SHP77 treated with DMSO at 0.1 percent for 48 hours (cell line): Measurements from ENCODE around the gene TMPRSS9.
"Not testable (repeated sequence)": the region's sequence is repeated elsewhere in the genome, so short reads cannot be mapped to it uniquely, and the experiment has no call there.

Source experiments
- DNase-seq: peaks from one replicate; lab custom pipeline; 2025; lab: John Stamatoyannopoulos, UW

Gene TMPRSS9

GRCh38 chr19:2342656-2343288, 17.3 kb upstream of the TMPRSS9 start:
- DNase-seq, result no peak

GRCh38 chr19:2343289-2343982, 16.6 kb upstream of the TMPRSS9 start:
- DNase-seq, result no peak

DNA sequence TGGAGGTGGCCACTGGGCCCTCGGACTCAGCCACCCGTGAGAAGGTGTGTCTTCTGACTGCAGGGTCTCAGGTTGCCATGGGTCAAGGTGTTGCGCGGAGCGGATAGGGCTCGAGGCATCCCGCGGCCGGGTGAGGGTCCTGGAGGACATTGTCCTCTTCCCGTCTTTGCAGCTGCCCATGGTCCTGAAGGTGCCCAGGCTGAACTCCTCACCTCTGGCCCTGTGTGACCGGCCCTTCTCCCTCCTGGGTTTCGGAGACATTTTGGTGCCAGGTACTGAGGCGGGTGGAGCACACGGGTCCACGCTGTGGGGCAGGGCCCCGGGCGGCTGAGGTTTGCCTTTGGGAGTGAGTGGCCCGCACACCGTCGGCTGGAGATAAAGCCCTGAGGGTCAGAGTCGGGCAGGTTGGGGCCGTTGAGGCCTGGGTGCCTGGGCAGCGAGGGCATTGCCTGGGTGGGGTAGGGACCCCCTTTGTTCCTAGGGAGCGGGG, 15.6 kb upstream of the TMPRSS9 start:
- no peak for DNase-seq

GRCh38 chr19:2345076-2345475, 15.0 kb upstream of the TMPRSS9 start:
- DNase-seq, result no peak

DNA sequence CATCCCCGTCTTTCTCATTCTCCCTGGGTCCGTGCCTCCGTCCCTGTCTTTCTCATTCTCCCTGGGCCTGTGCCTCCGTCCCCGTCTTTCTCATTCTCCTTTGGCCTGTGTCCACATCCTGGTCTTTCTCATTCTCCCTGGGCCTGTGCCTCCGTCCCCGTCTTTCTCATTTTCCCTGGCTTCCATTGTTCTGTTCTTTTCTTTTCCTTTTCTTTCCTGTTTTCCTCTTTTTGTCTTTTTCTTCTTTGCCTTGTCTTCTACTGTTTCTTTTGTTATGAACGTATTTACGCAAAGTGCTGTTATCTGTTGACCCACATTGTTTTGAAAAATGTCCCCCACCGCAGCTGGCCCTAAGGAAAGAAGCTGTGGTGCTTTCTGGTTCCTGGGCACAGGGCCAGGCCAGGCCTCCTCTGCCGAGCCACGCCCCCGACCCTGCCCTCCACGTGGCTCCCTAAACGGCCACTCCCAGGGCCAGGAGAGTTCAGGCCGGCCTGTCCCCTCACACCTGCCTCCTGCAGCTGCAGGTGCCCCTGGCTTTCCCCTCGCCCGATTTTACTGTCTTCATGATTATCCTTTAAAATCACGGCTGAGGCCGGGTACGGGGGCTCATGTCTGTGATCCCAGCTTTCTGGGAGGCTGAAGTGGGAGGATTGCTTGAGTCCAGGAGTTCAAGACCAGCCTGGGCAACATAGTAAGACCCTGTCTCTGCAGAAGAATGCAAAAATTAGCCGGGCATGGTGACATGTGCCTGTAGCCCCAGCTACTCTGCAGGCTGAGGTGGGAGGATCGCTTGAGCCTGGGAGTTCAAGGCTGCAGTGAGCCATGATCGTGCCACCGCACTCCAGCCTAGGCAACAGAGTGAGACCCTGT, 14.0 kb upstream of the TMPRSS9 start:
- peak; percentile 57 for DNase-seq

DNA sequence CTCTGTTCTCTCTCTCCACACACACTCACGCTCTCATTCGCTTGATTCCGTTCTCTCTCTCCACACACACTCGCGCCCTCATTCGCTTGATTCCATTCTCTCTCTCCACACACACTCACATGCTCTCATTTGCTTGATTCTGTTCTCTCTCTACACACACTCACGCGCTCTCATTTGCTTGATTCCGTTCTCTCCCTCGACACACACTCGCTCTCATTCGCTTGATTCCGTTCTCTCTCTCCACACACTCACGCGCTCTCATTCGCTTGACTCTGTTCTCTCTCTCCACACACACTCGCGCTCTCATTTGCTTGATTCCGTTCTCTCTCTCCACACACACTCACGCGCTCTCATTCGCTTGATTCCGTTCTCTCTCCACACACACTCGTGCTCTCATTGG, 10.2 kb upstream of the TMPRSS9 start:
- not testable (repeated sequence) for DNase-seq

DNA sequence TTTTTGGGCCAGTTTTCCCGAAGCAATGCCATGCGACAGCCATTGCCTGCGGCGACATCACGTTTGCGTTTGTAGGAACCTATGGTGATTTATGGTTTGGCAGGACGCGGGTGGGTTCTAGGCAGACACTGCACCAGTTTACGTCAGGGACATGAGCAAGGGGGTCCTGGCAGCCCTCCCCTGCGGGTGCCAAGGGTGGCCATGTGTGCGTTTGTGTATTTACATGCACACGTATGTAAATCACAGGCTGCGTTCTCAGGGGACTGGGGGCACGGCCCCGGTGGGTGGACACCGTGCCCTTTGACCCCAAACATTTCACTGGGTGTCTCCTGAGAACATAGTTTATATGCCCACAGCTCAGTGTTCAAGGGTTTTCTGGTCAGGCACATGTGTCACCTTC, 9.4 kb upstream of the TMPRSS9 start:
- no peak for DNase-seq

DNA sequence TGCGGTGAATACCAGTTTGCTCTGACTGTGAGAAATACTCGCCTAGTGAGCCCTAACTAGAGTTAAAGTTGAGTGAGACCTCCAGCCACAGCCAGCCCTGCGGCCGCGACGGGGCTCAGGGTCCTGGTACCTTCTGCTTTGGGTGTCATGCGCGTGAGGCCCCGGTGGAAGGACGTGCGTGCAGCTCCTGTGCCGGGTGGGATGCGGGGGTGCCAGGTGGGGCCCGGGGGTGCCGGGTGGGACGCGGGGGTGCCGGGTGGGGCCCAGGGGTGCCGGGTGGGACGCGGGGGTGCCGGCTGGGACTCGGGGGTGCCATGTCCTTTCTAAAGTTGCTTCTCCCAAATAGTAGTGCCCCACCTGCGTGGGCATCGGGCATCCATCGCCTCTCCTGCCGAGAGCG, 8.5 kb upstream of the TMPRSS9 start:
- DNase-seq, result no peak

DNA sequence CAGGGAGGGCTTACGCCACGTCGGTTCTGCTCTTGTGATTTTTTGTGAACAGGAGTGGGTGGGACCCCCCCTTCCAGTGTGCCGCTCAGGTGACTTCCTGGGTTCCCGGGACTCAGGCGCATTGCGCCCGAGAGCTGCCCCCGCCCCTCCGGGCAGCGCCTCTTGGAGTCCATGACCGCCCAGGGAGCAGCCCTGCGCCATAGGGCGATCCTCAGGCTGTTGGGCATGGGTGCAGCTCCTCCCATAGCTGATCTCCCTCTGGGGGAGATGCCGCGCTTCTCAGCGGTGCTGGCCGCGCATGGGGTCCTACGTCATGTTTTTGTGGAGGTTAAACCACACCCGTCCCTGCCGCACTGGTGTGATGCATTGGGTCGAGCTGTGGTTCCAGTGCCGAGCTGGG, 7.9 kb upstream of the TMPRSS9 start:
- no peak for DNase-seq

GRCh38 chr19:2353159-2353886, 6.7 kb upstream of the TMPRSS9 start:
- DNase-seq, result no peak

GRCh38 chr19:2353887-2354592, 6.0 kb upstream of the TMPRSS9 start:
- DNase-seq, result no peak

GRCh38 chr19:2354670-2355069, 5.4 kb upstream of the TMPRSS9 start:
- DNase-seq, result no peak

DNA sequence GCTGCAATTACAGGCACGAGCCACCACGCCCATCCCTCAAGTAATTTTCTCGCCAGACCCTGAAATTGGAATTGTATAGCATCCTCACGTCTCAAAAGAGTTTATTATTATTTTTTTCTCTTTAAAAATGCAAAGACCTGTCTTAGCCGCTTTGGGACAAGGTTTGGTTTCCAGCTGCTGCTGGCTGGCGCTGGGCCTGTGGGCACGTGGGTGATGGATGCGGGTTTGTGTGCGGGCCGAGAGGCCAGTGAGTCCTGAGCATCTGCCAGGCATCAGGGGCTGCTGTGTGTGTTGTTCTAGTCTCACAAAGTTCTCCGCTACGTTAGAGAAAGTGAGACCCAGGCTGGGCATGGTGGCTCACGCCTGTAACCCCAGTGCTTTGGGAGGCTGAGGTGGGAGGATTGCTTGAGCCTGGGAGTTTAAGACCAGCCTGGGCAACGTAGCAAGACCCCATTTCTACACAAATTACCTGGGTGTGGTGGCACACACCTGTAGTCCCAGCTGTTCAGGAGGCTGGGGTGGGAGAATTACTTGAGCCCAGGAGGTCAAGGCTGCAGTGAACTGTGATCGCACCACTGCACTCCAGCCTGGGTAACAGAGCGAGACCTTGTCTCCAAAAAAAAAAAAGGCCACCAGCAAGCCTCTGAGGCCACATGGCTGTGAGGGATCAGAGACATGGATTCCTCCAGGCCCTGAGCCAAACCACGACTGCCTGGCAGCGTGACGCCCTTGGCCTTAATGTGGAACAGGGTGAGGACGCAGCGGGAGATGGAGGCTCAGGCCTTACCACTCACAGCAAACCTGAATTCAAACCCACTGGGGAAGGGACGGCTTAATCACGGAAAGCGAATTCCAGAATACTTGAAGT, 4.7 kb upstream of the TMPRSS9 start:
- no peak for DNase-seq

DNA sequence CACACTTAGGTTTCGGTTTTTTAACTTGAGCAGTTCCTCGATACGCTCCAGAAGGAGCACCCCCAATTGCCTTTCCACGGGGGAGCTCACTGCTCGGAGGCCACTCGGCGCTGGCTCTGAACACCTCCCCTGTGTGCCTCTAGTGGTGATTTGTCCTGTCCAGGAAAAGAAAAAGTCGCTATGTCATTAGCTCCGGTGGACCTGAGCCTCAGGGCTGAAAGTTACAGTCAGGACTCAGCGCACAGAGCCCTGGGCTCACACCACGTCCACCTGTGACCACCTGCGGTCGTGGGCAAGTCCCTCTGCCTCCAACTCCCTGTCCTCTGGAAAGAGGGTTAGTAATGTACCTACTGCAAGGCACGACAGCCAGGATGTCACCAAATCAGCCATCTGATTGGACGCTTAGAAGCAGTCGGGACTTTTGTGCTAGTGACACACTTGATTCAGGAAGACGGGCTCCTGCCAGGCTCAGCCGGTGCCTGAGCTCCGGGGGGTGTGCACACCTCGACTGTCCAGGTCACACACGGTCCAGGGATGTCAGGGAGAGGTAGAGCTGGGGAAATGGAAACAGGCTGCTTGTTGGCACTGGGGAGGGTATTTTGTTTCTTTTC, 3.9 kb upstream of the TMPRSS9 start:
- no peak for DNase-seq

- no peak for DNase-seq
Observed at GRCh38 chr19:2357279-2358206, 2.5 kb upstream of the TMPRSS9 start.

DNA sequence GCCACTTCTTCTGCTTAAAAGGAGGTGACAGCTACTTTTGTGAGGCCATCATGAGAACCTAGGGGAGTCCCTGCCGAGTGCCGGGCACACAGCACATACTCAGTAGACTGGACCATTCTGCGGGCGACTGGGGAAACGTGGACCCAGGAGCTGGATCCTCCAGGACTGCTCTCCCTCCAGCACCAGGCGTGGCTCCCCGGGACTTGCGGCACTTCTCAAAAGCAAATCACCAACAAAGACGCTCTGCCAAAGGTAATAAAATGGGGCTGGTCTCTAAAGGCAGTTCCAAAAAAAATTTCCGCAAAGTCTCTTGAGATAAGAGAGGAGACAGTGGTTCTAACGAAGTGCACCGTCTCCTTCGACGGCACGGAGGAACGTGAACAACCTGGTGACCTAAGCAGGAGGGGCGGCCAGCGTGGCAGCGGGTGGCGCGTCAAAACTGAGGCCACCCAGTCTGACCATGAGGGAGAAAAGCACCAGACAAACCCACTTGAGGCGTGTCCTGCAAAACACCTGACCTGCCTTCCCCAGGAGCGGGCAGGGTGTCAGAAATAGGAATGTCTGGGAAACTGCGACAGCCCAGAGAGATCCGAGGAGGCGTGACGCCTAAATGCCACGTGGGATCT, 1.4 kb upstream of the TMPRSS9 start:
- no peak for DNase-seq

- DNase-seq, result no peak
Observed at GRCh38 chr19:2360833-2361232, 768 bp downstream of the TMPRSS9 start.

GRCh38 chr19:2361246-2362045, 1.4 kb downstream of the TMPRSS9 start:
- no peak for DNase-seq
